RKO (cell line): ENCODE results near the gene PARD3B.

Source experiments
- DNase-seq: peaks from one replicate; pipeline ENCODE4 v3.0.0-alpha.2; 2016; ENCODE audit warnings: low spot score

The PARD3B gene

GRCh38 chr2:205130111-205130829 is 585.0 kb downstream of the PARD3B start:
- DNase-seq, result no peak

DNA sequence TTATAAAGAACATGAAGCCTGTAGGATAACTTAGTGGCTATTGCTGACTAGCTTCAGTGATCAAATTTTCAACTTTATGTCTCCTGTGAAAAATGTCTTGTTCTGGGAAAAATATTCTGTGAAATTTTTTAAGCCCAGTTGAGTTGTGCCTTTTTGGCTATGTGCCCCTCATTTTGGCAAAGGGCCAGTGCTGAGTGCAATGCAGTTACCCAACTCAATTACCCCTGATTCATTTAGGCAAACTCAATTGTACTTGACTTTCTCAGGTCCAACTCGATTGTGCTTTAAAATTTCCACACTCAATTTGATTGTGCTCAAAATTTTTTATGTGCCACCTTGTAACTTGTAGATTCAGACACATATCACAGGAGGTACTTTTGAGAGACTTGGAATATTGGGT is 588.3 kb downstream of the PARD3B start:
- no peak for DNase-seq

DNA sequence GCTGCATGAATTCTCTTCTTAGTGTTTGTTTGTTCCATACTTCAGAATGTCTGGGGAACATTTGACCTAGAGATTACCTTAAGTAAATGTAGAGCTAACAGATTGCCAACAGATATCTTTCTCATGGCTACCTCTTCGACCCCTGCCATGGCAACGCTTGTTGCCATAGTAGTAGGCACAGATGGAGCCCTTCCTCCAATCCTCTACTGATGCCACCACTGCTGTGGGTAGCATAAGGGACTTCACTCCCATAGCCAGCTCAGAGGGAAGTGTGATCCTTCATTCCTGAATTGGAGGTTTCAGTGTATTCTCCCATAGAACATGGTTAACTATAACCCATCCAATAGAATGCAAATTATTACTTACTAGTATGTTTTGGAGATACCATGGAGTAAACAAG is 593.5 kb downstream of the PARD3B start:
- DNase-seq, result no peak

DNA sequence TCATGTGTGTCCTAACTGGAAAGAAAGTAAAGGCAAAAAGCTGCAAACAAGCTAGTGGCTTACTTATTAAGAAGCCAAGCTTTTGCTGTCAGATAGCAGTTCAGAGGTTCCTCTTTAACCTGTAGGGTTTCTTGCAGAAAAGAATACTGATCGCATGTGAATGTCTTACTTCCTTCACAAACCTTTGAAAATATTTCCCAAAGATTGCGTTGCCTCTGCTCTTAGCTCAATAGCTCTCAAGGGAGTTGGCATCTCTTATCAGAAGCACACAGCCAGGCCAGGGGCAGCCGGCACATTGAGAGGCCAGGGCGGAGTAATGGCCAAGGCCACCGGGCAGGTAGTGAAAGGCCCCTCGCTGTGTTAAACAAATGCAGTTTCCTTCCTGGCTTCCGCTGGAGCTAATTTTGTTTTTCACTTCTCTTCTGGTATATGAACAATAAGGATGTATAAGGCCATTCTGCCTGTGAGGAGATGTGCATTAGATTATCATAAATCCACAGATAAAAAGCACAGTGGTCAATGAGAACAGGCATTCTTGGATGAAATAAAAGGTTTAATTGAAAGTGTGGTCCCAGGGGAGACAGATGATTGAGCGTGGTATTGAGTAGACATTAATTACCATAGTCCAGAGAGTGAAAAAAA is 594.7 kb downstream of the PARD3B start:
- no peak for DNase-seq

DNA sequence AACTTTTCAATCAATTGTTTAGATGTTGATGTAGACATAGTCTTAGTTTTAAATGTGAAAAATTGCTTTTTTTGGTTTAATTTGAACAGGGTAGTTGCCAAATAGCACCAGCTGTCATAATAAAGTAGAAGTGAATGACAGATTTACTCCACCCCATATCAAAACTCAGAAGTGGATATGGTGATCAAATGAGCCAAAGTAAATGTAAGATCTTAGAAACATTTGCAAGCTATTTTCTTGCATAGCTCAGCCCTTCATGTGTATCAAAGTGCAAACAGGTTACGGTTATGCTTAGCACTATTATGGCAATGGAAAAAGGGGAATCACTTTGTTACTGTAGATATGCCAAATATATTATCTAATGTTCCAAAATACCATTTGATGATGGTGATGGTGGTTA is 596.1 kb downstream of the PARD3B start:
- no peak for DNase-seq

DNA sequence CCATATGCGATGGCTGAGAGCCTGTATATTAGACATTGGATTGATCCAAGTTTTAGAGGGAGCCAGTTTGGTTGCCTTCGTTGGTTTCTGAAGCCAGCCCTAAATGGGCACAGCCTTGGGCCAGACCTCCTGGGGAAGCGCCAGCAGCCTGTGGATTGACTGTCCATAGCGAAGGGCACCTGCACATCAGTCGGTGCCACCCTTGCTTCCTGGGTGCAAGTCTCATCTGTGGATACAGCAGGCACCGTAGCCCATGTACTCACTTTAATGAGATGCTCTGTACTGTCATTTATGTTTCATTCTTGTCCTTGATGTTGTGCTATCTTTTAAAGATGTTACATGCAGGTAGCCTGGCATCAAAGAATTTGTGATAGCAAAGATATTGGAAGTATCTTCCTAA is 600.6 kb downstream of the PARD3B start:
- no peak for DNase-seq

DNA sequence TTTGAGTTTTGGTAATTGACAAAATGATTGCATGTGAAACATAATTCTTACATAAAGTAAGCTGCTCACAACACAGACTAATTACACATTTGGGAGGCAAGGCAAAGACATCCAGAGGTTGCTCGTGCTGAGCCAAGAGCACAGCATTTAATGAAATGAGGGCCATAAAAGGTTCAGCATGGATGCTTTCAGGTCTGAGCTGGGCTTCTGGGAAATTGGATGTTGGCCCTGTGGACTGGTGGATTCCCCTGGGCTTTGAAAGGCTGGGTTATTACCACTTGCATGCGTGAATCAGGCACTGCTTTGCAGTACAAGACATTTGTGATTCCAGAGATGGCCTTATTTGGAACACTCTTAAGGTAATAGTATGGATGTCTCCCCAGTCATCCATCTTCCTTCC is 603.5 kb downstream of the PARD3B start:
- DNase-seq, result no peak

DNA sequence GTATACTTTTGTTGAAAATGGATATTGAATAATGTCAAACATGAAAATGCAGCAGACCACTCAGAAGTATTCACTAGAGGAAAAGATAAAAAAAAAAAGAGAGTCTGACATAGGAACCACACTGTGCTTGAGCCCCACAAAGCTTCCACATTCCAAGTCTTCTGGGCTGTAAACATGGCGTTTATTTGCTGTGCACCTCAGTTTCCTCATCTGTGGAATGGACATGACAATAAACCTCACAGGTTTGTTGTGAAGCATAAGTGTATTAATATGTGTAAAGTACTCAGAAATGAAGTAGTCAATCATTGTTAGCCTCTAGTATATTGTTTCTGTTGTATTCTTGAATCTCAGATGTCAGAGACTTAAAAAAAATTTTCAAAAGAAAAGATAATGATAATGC is 611.2 kb downstream of the PARD3B start:
- DNase-seq, result no peak

DNA sequence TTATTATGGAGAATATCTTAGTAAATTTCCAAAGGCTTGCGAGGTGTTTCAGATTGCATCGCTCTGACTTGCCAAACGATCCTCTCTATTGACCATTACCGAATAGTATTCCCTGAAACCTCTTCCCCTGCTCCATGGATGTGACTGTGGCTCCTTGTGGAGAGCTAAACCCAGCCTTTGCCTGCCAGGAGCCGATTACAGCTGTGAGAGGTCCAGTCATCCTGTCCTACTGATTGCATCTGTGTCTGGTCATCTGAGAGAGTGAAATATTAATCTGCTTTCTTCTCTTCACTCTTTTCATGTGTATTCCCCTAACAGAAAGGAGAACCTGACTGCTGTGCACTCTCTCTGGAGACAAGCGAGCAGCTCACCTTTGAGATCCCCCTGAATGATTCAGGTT is 613.1 kb downstream of the PARD3B start:
- no peak for DNase-seq

DNA sequence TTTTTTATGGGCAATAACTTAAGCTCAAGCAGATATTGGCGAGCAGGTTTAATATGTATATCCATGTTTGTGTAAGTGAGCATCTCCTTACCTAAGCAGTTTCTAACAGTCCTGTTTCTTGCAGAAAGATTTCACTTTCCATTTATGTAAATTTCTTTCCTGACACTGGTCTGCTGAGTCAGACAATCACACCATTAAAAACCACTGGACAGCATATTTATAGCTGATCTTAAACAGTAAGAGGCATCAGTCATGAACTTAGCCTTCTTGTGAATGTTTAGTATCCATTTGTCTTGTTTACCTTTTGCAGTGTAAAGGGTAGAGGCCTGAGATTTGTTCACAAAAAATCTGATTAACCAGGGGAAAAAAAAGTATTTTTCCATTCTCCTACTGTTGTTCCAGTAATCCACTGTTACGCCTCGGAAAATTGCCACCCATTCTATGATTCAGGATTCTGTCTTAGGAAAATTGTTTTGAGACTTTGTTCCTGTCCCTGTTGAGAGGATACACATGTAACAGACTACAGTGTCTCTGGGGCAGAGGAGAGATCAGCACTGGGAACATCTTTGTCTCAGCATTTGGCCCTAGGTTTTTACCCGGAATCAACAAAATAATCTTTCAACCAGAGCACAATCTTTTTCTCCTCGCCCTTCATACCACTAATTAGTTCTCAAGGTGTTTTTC is 616.0 kb downstream of the PARD3B start:
- DNase-seq, result no peak

GRCh38 chr2:205166745-205167144 is 621.5 kb downstream of the PARD3B start:
- DNase-seq, result no peak

DNA sequence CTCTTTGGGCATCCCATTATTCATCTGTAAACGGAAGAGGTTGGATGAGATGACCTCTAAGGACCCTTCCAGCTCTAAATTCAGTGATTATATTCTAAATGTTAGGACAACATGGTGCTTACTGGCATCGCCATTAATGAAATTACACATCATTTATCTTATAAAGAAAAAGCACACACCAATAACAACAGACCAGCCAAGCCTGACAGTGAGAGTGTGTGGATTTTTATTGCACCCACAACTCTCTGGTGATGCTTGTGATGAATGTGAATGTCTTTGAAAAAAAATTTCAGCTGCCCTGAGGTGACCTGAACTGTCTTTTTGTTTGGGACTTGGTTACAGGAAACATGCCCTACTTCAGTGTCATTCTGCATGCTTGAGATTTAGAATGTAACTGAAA is 623.7 kb downstream of the PARD3B start:
- no peak for DNase-seq

DNA sequence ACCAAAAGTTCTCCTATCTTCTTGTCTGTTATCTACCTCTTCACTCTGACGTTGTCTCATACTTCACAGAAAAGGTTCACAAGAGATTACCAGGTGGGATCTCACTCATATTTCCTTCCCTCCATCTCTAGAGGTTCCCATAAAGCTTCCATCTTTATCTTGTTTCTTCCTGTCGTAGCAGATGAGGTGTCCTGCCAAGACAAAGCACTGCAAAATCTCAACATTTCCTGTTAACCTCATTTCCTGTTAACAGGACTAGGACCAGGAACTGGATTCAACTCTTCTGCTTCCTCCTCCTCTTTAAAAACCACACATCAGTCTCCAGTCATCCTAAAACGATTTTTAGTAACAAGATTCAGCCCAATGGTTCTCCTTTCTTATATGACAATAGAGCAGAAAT is 624.2 kb downstream of the PARD3B start:
- no peak for DNase-seq

GRCh38 chr2:205170399-205170798 is 625.1 kb downstream of the PARD3B start:
- no peak for DNase-seq

DNA sequence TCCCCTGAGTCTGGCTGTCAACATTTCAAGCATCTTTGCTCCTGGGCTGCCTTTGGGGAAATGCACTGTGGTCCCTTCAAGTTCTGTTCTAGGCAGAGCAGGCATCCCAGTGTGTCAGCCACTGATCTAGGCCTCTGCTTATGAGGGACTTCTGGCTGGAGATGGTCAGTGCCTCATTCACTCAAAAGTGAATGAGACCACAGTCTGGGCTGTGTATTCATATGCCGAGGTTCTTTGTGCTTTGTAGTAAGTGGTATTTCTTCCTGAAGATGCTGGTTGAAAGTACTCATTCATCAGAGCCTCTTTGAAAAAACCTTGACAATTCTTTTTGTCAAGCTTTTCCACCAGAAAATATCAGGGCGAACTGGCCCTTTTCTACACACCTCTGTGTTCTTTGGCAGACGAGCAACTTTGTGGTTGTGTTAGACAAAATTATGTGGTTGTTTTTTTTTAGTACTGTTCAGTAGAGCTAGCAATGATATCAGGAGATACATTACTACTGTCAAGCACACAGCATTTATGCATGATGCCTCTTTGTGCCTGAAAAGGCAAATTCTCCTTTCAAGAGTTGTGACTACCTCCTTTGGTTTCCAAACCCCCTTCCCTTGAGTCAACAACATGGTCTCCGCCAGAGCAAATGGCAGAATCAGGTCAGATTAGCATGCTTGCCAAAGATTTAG is 626.1 kb downstream of the PARD3B start:
- no peak for DNase-seq

DNA sequence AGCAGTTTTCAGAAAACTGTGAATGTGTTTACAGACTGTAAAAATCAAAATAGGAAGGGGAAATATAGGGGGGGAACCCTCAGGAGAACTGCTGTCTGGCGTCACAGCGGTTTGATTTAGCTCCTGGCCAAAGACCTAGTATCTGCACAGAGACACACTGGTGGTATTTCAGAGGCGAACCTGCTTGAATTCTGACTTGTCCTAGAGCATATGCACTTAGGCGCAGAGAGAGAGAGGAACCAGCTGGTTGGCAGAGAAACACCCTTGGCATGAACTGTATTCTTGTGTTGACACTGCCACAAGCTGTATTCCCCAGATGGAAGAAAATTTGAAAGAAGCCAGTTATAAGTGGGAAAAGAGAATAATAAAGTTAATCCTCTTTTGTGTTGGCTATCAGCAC is 630.6 kb downstream of the PARD3B start:
- DNase-seq, result no peak

DNA sequence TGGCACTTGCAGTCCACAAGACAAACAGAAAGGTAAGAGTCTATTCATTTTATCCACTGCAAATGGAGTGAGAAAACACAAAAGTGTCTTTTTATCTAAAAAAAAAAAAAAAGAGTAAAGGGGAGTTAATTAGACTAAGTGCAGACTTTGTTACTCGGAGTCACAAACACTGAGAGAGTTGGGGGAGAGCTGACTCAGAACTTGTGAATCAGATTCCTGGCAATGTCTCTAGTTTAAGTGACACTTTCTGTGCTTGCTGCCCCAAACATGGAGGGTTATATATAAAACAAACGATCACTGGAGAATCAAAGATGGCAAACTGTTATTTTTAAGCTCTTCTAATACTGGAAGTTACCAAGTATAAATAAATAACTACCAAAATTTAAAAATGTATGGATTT is 631.3 kb downstream of the PARD3B start:
- DNase-seq, result peak; percentile 42

GRCh38 chr2:205177546-205177945 is 632.3 kb downstream of the PARD3B start:
- DNase-seq, result no peak

DNA sequence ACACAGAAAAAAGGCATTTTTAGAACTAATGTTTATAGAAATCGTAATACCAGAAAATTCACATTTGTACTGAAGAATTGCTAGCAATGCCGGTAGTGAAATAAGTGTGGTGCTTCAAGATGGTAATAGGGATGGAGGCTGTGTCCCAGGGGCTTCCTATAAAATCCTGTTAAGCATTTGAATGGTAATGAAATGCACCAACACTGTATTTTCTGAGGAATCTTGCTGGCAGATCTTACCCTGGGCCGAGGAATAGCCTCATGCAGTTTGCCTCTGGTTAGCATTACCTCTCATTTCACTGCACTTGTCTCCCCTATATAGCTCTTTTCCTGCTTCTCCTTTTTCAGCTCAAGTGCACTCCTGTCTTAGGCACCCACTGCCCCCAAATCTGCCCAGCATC is 635.5 kb downstream of the PARD3B start:
- no peak for DNase-seq

DNA sequence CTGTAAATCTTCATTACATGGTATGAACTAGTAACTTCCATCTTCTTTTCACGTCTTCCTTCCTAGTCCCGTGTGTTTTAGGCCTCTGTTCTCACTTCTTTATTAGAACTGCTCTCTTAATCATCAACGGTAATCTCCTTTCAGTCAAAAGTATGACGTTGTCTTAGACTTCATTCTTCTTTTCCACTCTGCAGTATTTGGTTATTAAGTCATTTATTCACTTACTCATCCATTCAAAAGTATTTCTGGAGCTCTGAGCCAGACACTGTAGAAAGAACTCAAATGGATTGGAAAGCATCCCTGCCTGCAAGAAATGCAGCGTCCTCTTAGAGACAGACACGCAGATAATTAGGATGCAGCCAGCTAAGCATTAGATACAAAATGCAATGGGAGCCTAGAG is 642.5 kb downstream of the PARD3B start:
- DNase-seq, result no peak

DNA sequence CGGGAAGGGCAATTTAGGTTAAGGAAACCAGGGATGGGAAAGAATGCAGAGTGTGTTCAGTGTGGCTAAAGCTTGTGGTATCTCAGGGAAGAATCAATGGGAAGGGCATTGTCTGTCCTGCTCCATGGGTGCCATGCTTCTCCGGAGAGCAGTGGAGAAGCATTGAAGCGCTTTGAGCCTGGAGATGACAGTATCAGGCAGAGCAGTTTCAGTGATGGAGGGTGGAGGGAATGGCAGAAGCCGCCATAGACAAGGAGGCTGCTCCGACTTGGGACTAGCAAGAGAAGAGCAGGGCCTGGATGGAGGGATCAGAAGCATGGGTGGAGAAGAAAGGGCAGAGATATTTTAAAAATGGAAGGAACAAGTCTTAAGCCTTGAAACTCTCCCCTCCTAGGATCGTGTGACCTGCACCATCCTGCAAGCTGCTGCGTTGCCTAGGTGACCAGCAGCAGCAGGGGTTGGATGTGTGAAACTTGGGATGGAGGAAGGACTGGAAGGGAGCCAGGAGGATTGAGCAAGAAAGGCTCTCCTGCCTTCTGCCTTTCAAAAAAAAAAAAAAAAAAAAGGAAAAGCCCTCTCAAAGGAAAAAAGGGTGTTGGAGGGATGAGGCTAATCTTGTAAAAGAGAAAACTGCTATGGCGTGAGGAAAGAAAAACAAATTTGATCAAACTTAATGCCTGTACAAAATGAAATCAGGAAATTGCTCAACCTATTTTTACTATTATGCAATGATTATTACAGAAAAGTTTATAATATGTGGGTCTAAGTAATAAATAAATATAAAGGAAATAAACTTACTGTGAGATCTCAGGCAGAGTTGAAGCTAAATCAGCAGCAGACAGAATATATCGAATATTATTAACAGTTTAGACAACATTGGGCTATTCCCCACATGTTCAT is 643.2 kb downstream of the PARD3B start:
- DNase-seq, result no peak

- DNase-seq, result no peak
Observed at GRCh38 chr2:205189301-205189700, 644.0 kb downstream of the PARD3B start.
